Measurements from ENCODE around the gene GAPVD1. TPM values are rescaled to one million over a fixed set of nuclear protein-coding genes. Genes with fewer than 3 reads are reported as not detected.
"Not testable (repeated sequence)": the region's sequence is repeated elsewhere in the genome, so short reads cannot be mapped to it uniquely, and the experiment has no call there.

GAPVD1 gene
- total and polyA plus RNA-seq, 10 of the 15 experiments (the other 5 are each of a cell fraction or from before 2014, with no cell fraction given), result 4.3 to 36.6 (median 25.9) TPM

DNA sequence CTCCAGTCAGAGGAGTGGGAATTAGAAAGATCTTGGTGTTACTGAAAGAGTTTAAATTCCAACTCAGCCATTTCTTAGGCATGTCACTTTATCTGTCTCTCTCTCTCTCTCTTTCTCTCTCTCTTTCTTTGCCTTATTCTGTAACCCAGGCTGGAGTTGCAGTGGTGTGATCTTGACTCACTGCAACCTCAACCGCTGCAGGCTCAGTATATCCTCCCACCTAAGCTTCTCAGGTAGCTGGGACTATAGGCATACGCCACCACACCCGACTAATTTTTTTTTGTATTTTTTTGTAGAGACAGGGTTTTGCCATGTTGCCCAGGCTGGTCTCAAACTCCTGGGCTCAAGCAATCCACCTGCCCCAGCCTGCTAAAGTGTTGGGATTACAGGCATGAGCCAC, 43.0 kb upstream of the GAPVD1 start:
- Histone ChIP-seq H3K9me3 (replicated peaks; ENCODE audit: control insufficient read depth, insufficient read depth, low read length) (no peaks in the 10 kb centered on the region), H3K4me1 (ENCODE audit: control insufficient read depth, insufficient read depth, low read length) (no peaks in the 10 kb centered on the region), H3K27me3 (replicated peaks in 1 of 2; ENCODE audit: control insufficient read depth in 2 of 2, insufficient read depth in 2 of 2, low read length in 1 of 2) (no peaks in the 10 kb centered on the region), H3K79me2 (ENCODE audit: control insufficient read depth, insufficient read depth, low read length) (no peaks in the 10 kb centered on the region), H3K4me3 (no peak overlapping the region), H3K4me2 (ENCODE audit: control insufficient read depth, insufficient read depth) (no peak overlapping the region), H2AFZ (ENCODE audit: control insufficient read depth, low read depth, low read length) (no peak overlapping the region), H3K27ac (ENCODE audit: control insufficient read depth, insufficient read depth) (no peak overlapping the region), H3K36me3 (ENCODE audit: control insufficient read depth in 2 of 2, insufficient read depth in 2 of 2, low read length in 1 of 2) (peaks cover 0 to 11% of the 10 kb centered on the region in 2 experiments; a peak in 2 of 4 replicates), H4K20me1 (ENCODE audit: control insufficient read depth, insufficient read depth) (no peaks in the 10 kb centered on the region), H3K9ac (ENCODE audit: control insufficient read depth, insufficient read depth, low read length) (no peak overlapping the region)
- ChIA-PET RAD21 (ENCODE audit: unreplicated experiment) (no interaction called here), SMC1A (ENCODE audit: uncharacterized antibody, unreplicated experiment) (interaction anchor here (0.6 to 1.2 kb wide), 3 partner anchors 54 to 144 kb away, joined by 3 read pairs; no protein-coding TSS in a partner anchor), POLR2A (no interaction called here), CTCF (no interaction called here)
- 100% methylated on average over 3 of the region's 3 CpGs for WGBS (ENCODE audit: insufficient coverage, insufficient replicate concordance, low lambda C conversion rate, missing lambda C conversion rate)
- TF ChIP-seq MYC (IDR thresholded peaks at IDR 0.05; ENCODE audit: insufficient read depth, insufficient read length, insufficient replicate concordance, low read length, severe bottlenecking), result no peak
- TF ChIP-seq, protein P1, sequence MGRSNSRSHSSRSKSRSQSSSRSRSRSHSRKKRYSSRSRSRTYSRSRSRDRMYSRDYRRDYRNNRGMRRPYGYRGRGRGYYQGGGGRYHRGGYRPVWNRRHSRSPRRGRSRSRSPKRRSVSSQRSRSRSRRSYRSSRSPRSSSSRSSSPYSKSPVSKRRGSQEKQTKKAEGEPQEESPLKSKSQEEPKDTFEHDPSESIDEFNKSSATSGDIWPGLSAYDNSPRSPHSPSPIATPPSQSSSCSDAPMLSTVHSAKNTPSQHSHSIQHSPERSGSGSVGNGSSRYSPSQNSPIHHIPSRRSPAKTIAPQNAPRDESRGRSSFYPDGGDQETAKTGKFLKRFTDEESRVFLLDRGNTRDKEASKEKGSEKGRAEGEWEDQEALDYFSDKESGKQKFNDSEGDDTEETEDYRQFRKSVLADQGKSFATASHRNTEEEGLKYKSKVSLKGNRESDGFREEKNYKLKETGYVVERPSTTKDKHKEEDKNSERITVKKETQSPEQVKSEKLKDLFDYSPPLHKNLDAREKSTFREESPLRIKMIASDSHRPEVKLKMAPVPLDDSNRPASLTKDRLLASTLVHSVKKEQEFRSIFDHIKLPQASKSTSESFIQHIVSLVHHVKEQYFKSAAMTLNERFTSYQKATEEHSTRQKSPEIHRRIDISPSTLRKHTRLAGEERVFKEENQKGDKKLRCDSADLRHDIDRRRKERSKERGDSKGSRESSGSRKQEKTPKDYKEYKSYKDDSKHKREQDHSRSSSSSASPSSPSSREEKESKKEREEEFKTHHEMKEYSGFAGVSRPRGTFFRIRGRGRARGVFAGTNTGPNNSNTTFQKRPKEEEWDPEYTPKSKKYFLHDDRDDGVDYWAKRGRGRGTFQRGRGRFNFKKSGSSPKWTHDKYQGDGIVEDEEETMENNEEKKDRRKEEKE (IDR thresholded peaks at IDR 0.05), result no peak
- no peak for TF ChIP-seq HDAC6 (IDR thresholded peaks at IDR 0.05; ENCODE audit: unreplicated experiment)
- TF ChIP-seq, protein P2, sequence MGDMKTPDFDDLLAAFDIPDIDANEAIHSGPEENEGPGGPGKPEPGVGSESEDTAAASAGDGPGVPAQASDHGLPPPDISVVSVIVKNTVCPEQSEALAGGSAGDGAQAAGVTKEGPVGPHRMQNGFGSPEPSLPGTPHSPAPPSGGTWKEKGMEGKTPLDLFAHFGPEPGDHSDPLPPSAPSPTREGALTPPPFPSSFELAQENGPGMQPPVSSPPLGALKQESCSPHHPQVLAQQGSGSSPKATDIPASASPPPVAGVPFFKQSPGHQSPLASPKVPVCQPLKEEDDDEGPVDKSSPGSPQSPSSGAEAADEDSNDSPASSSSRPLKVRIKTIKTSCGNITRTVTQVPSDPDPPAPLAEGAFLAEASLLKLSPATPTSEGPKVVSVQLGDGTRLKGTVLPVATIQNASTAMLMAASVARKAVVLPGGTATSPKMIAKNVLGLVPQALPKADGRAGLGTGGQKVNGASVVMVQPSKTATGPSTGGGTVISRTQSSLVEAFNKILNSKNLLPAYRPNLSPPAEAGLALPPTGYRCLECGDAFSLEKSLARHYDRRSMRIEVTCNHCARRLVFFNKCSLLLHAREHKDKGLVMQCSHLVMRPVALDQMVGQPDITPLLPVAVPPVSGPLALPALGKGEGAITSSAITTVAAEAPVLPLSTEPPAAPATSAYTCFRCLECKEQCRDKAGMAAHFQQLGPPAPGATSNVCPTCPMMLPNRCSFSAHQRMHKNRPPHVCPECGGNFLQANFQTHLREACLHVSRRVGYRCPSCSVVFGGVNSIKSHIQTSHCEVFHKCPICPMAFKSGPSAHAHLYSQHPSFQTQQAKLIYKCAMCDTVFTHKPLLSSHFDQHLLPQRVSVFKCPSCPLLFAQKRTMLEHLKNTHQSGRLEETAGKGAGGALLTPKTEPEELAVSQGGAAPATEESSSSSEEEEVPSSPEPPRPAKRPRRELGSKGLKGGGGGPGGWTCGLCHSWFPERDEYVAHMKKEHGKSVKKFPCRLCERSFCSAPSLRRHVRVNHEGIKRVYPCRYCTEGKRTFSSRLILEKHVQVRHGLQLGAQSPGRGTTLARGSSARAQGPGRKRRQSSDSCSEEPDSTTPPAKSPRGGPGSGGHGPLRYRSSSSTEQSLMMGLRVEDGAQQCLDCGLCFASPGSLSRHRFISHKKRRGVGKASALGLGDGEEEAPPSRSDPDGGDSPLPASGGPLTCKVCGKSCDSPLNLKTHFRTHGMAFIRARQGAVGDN (IDR thresholded peaks at IDR 0.05), result no peak
- no peak for TF ChIP-seq NBN (IDR thresholded peaks at IDR 0.05)
- TF ChIP-seq CBX3 (IDR thresholded peaks at IDR 0.05; ENCODE audit: borderline replicate concordance, low read depth), result no peak
- no peak for TF ChIP-seq ETV6 (conservative IDR thresholded peaks at IDR 0.05 in 1 of 2, IDR thresholded peaks at IDR 0.05 in 1 of 2; ENCODE audit: borderline replicate concordance in 1 of 2, low read depth in 1 of 2)
- TF ChIP-seq KLF5 (IDR thresholded peaks at IDR 0.05; ENCODE audit: partially characterized antibody), result no peak
- DNase-seq (ENCODE audit: low read depth, low spot score) (no peak), ATAC-seq (no peak), FAIRE-seq (no peak)
- BruUV-seq (replicated peaks), result no TSS peak
- intact Hi-C loops (cut with micrococcal nuclease; ENCODE audit: unreplicated experiment), result no loop called here
- in situ Hi-C loops (cut with MboI), result no loop called here

DNA sequence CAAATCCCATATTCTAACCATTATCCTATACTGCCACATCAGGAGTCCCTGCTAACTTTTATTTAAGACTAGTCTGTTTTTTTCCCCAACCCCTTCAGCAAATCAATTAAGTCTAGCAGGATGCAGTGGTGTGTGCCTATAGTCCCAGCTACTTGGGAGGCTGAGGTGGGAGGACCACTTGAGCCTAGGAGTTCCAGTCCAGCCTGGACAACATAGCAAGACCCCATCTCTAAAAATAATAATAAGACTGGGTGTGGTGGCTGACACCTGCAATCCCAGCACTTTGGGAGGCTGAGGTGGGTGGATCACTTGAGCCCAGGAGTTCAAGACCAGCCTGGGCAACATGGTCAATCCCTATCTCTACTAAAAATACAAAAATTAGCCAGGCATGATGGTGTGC, 36.8 kb upstream of the GAPVD1 start:
- H3K9ac ChIP-seq (ENCODE audit: control insufficient read depth, insufficient read depth, low read length); H3K4me3 ChIP-seq; H3K36me3 ChIP-seq (ENCODE audit: control insufficient read depth in 2 of 2, insufficient read depth in 2 of 2, low read length in 1 of 2); H3K9me3 ChIP-seq (replicated peaks; ENCODE audit: control insufficient read depth, insufficient read depth, low read length); BruUV-seq (replicated peaks); H3K79me2 ChIP-seq (ENCODE audit: control insufficient read depth, insufficient read depth, low read length); H2AFZ ChIP-seq (ENCODE audit: control insufficient read depth, low read depth, low read length); FAIRE-seq; POLR2A ChIA-PET; H3K4me2 ChIP-seq (ENCODE audit: control insufficient read depth, insufficient read depth); SMC1A ChIA-PET (ENCODE audit: uncharacterized antibody, unreplicated experiment); in situ Hi-C loops (cut with MboI); H3K27me3 ChIP-seq (replicated peaks in 1 of 2; ENCODE audit: control insufficient read depth in 2 of 2, insufficient read depth in 2 of 2, low read length in 1 of 2); RAD21 ChIA-PET (ENCODE audit: unreplicated experiment); DNase-seq (ENCODE audit: low read depth, low spot score); H3K4me1 ChIP-seq (ENCODE audit: control insufficient read depth, insufficient read depth, low read length); ATAC-seq; H3K27ac ChIP-seq (ENCODE audit: control insufficient read depth, insufficient read depth); H4K20me1 ChIP-seq (ENCODE audit: control insufficient read depth, insufficient read depth); intact Hi-C loops (cut with micrococcal nuclease; ENCODE audit: unreplicated experiment): not testable (repeated sequence)
- CTCF ChIA-PET, result interaction anchor here (0.7 to 0.9 kb wide), 3 partner anchors 11 to 451 kb away, joined by 3 read pairs; no protein-coding TSS in a partner anchor

Measured in GM12878 (cell line).